IPS-15b (cell line): ENCODE data around the gene ASTN2.

ENCODE experiments used
- H3K27me3 ChIP-seq: one replicate; pipeline ENCODE4 v1.6.1; 2013; ENCODE audit warnings: low read length; ENCODE audit not compliant: control insufficient read depth, insufficient read depth
- H3K36me3 ChIP-seq: one replicate; pipeline ENCODE4 v1.6.1; 2013; ENCODE audit warnings: low read length; ENCODE audit not compliant: control insufficient read depth, insufficient read depth
- H3K4me1 ChIP-seq: one replicate; pipeline ENCODE4 v1.6.1; 2013; ENCODE audit warnings: mild to moderate bottlenecking, low read length; ENCODE audit not compliant: control insufficient read depth, insufficient read depth
- H3K4me3 ChIP-seq: one replicate; pipeline ENCODE4 v1.5.1; 2013; ENCODE audit warnings: low read depth, low read length
- H3K9ac ChIP-seq: one replicate; pipeline ENCODE4 v1.6.1; 2013; ENCODE audit warnings: low read depth, mild to moderate bottlenecking, low read length
- H3K9me3 ChIP-seq: one replicate; pipeline ENCODE4 v1.6.1; 2013; ENCODE audit warnings: mild to moderate bottlenecking, low read length; ENCODE audit not compliant: control insufficient read depth, insufficient read depth

The ASTN2 gene

GRCh38 chr9:117444501-117444900 is 29.6 kb upstream of the ASTN2 start:
- H3K9ac ChIP-seq: no peak overlapping the region
- H3K9me3 ChIP-seq: no peaks in the 10 kb centered on the region
- H3K27me3 ChIP-seq: peaks cover 6% of the 10 kb centered on the region
- no peaks in the 10 kb centered on the region for H3K4me1 ChIP-seq
- H3K36me3 ChIP-seq: no peaks in the 10 kb centered on the region
- H3K4me3 ChIP-seq: no peak overlapping the region

GRCh38 chr9:117437283-117437682 is 22.4 kb upstream of the ASTN2 start:
- no peaks in the 10 kb centered on the region for H3K27me3 ChIP-seq
- no peaks in the 10 kb centered on the region for H3K9me3 ChIP-seq
- peaks cover 2% of the 10 kb centered on the region for H3K4me1 ChIP-seq
- no peak overlapping the region for H3K9ac ChIP-seq
- no peaks in the 10 kb centered on the region for H3K36me3 ChIP-seq
- no peak overlapping the region for H3K4me3 ChIP-seq

GRCh38 chr9:117435630-117436261 is 20.9 kb upstream of the ASTN2 start:
- Histone ChIP-seq H3K9me3 (no peaks in the 10 kb centered on the region), H3K27me3 (no peaks in the 10 kb centered on the region), H3K4me3 (no peak overlapping the region), H3K36me3 (no peaks in the 10 kb centered on the region), H3K9ac (no peak overlapping the region), H3K4me1 (peaks cover 2% of the 10 kb centered on the region)

GRCh38 chr9:117434566-117434965 is 19.7 kb upstream of the ASTN2 start:
- Histone ChIP-seq H3K36me3 (no peaks in the 10 kb centered on the region), H3K9ac (no peak overlapping the region), H3K9me3 (no peaks in the 10 kb centered on the region), H3K4me1 (peaks cover 2% of the 10 kb centered on the region), H3K4me3 (no peak overlapping the region), H3K27me3 (no peaks in the 10 kb centered on the region)

- peaks cover 2% of the 10 kb centered on the region for H3K4me1 ChIP-seq
- no peaks in the 10 kb centered on the region for H3K9me3 ChIP-seq
- no peaks in the 10 kb centered on the region for H3K36me3 ChIP-seq
- no peak overlapping the region for H3K9ac ChIP-seq
- no peak overlapping the region for H3K4me3 ChIP-seq
- H3K27me3 ChIP-seq: no peaks in the 10 kb centered on the region
Measured at GRCh38 chr9:117430813-117431212, 16.0 kb upstream of the ASTN2 start.

- Histone ChIP-seq H3K4me1 (no peaks in the 10 kb centered on the region), H3K4me3 (no peak overlapping the region), H3K36me3 (no peaks in the 10 kb centered on the region), H3K9me3 (no peaks in the 10 kb centered on the region), H3K9ac (no peak overlapping the region), H3K27me3 (peaks cover 9% of the 10 kb centered on the region)
Measured at GRCh38 chr9:117427357-117427913, 12.6 kb upstream of the ASTN2 start.

- H3K9ac ChIP-seq: no peak overlapping the region
- H3K4me3 ChIP-seq: no peak overlapping the region
- no peaks in the 10 kb centered on the region for H3K4me1 ChIP-seq
- no peaks in the 10 kb centered on the region for H3K36me3 ChIP-seq
- peaks cover 12% of the 10 kb centered on the region for H3K27me3 ChIP-seq
- no peaks in the 10 kb centered on the region for H3K9me3 ChIP-seq
Measured at GRCh38 chr9:117425566-117425965, 10.7 kb upstream of the ASTN2 start.

GRCh38 chr9:117424291-117424690 is 9.4 kb upstream of the ASTN2 start:
- no peaks in the 10 kb centered on the region for H3K9me3 ChIP-seq
- H3K4me1 ChIP-seq: no peaks in the 10 kb centered on the region
- no peaks in the 10 kb centered on the region for H3K36me3 ChIP-seq
- H3K4me3 ChIP-seq: no peak overlapping the region
- peaks cover 24% of the 10 kb centered on the region for H3K27me3 ChIP-seq
- no peak overlapping the region for H3K9ac ChIP-seq

GRCh38 chr9:117418111-117418510 is 3.3 kb upstream of the ASTN2 start:
- peaks cover 68% of the 10 kb centered on the region for H3K27me3 ChIP-seq
- H3K4me3 ChIP-seq: no peak overlapping the region
- no peaks in the 10 kb centered on the region for H3K4me1 ChIP-seq
- H3K9ac ChIP-seq: no peak overlapping the region
- no peaks in the 10 kb centered on the region for H3K36me3 ChIP-seq
- no peaks in the 10 kb centered on the region for H3K9me3 ChIP-seq

GRCh38 chr9:117416856-117417255 is 2.0 kb upstream of the ASTN2 start:
- peaks cover 78% of the 10 kb centered on the region for H3K27me3 ChIP-seq
- no peak overlapping the region for H3K4me3 ChIP-seq
- H3K9me3 ChIP-seq: no peaks in the 10 kb centered on the region
- no peaks in the 10 kb centered on the region for H3K36me3 ChIP-seq
- H3K4me1 ChIP-seq: no peaks in the 10 kb centered on the region
- no peak overlapping the region for H3K9ac ChIP-seq

- H3K36me3 ChIP-seq: no peaks in the 10 kb centered on the region
- no peak overlapping the region for H3K9ac ChIP-seq
- peaks cover 75% of the 10 kb centered on the region for H3K27me3 ChIP-seq
- H3K4me1 ChIP-seq: no peaks in the 10 kb centered on the region
- H3K9me3 ChIP-seq: no peaks in the 10 kb centered on the region
- peak overlapping the region; percentile 80 for H3K4me3 ChIP-seq
Measured at GRCh38 chr9:117415358-117415914, 579 bp upstream of the ASTN2 start.

- Histone ChIP-seq H3K36me3 (no peaks in the 10 kb centered on the region), H3K27me3 (peaks cover 64% of the 10 kb centered on the region), H3K4me1 (no peaks in the 10 kb centered on the region), H3K9me3 (no peaks in the 10 kb centered on the region), H3K4me3 (peak overlapping the region; percentile 80), H3K9ac (no peak overlapping the region)
Measured at GRCh38 chr9:117414220-117414905, 494 bp downstream of the ASTN2 start.
